Left hindlimb (tissue), 1 donor: ENCODE results near the gene RABGEF1.
"Not testable (repeated sequence)": the region's sequence is repeated elsewhere in the genome, so short reads cannot be mapped to it uniquely, and the experiment has no call there.

ENCODE experiments used
- DNase-seq: peaks from one replicate; pipeline ENCODE4 v3.0.0-alpha.2; 2018

Gene RABGEF1

GRCh38 chr7:66740302-66740979, at the start of gene RABGEF1:
Gene RABGEF1 (plus strand): TSS chr7:66740733. CDS start chr7:66771900, 31,167 bp downstream.
- DNase-seq = peak; percentile 97

GRCh38 chr7:66693331-66693730, 47.2 kb upstream of the RABGEF1 start:
- no peak for DNase-seq

- DNase-seq = no peak
Measured at GRCh38 chr7:66694286-66694685, 46.2 kb upstream of the RABGEF1 start.

- not testable (repeated sequence) for DNase-seq
Measured at GRCh38 chr7:66695417-66695816, 45.1 kb upstream of the RABGEF1 start.

- DNase-seq = not testable (repeated sequence)
Measured at GRCh38 chr7:66696134-66696533, 44.4 kb upstream of the RABGEF1 start.

- peak; percentile 60 for DNase-seq
Measured at GRCh38 chr7:66696774-66697191, 43.8 kb upstream of the RABGEF1 start.

GRCh38 chr7:66697449-66698438, 42.8 kb upstream of the RABGEF1 start:
- DNase-seq = peak; percentile 83

- DNase-seq = no peak
Measured at GRCh38 chr7:66698652-66699205, 41.8 kb upstream of the RABGEF1 start.

- DNase-seq = no peak
Measured at GRCh38 chr7:66699998-66700397, 40.5 kb upstream of the RABGEF1 start.

GRCh38 chr7:66700633-66701131, 39.9 kb upstream of the RABGEF1 start:
- no peak for DNase-seq

GRCh38 chr7:66707825-66708224, 32.7 kb upstream of the RABGEF1 start:
- DNase-seq = no peak

- not testable (repeated sequence) for DNase-seq
Measured at GRCh38 chr7:66710752-66711151, 29.8 kb upstream of the RABGEF1 start.

GRCh38 chr7:66713687-66714086, 26.8 kb upstream of the RABGEF1 start:
- no peak for DNase-seq

- not testable (repeated sequence) for DNase-seq
Measured at GRCh38 chr7:66716634-66717033, 23.9 kb upstream of the RABGEF1 start.

- DNase-seq = no peak
Measured at GRCh38 chr7:66720561-66720960, 20.0 kb upstream of the RABGEF1 start.

- DNase-seq = no peak
Measured at GRCh38 chr7:66725843-66726242, 14.7 kb upstream of the RABGEF1 start.

- no peak for DNase-seq
Measured at GRCh38 chr7:66727058-66727457, 13.5 kb upstream of the RABGEF1 start.

GRCh38 chr7:66728571-66728970, 12.0 kb upstream of the RABGEF1 start:
- DNase-seq = no peak

GRCh38 chr7:66729274-66729673, 11.3 kb upstream of the RABGEF1 start:
- no peak for DNase-seq

GRCh38 chr7:66731986-66732385, 8.5 kb upstream of the RABGEF1 start:
- DNase-seq = no peak

GRCh38 chr7:66732439-66732838, 8.1 kb upstream of the RABGEF1 start:
- DNase-seq = no peak

- no peak for DNase-seq
Measured at GRCh38 chr7:66734006-66734405, 6.5 kb upstream of the RABGEF1 start.

GRCh38 chr7:66735154-66735553, 5.4 kb upstream of the RABGEF1 start:
- no peak for DNase-seq
